ENCODE results near the gene PGAP3. TPM values are rescaled to one million over a fixed set of nuclear protein-coding genes. Genes with fewer than 3 reads are reported as not detected.
A peak's percentile ranks its signal among the peaks of the same experiment; 100 is the strongest.

The PGAP3 gene
- total and polyA plus RNA-seq, 2 of the 4 experiments (the other 2 are of a cell fraction) = 4.3 to 9.8 TPM

DNA sequence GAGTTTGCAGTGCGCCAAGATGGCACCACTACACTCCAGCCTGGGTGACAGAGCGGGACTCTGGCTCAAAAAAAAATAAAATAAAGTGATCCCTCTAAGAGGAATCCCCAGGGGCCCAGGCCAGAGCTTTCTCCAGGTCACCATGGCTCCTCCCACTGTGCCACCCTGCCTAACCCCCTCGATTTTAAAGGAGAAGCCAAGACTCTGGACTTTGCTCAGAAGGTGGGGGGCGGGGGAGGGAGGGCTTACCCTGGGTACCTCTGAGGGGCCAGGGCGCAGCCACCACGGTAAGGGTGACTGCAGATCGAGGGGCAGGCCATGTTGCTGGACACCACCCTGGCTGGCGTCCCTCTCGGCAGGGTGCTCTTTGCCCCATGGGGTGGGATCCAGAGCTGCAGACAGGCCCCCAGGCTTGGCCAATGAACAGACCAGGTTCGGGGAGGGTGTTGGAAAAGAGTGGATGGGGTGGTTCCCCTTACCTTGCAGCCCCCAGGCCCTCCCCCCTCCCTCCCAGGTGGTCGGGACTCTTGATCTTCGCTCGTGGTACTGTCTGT lies 49.4 kb upstream of the PGAP3 start:
- Histone ChIP-seq H3K4ac (ENCODE audit: low read depth, low read length) (no peak overlapping the region), H3K9me1 (ENCODE audit: insufficient read depth, low read length) (0 out of 2 replicates have a peak, but pooled peaks cover 7% of the 10 kb centered on the region), H3K4me3 (ENCODE audit: insufficient read depth, low read depth, low read length) (no peak overlapping the region), H2BK20ac (ENCODE audit: low read depth, low read length) (no peak overlapping the region), H3K56ac (ENCODE audit: extremely low read depth, insufficient read depth, low read length) (no peak overlapping the region), H2BK15ac (ENCODE audit: low read depth, low read length) (no peak overlapping the region), H2BK5ac (ENCODE audit: low read depth, low read length, poor library complexity, severe bottlenecking) (no peak overlapping the region), H2AK5ac (ENCODE audit: low read depth, low read length) (no peak overlapping the region), H3K14ac (replicated peaks; ENCODE audit: low read depth, low read length) (no peak overlapping the region), H3K23ac (ENCODE audit: low read depth, low read length) (no peak overlapping the region), H3K4me1 (ENCODE audit: control insufficient read depth, insufficient read depth, low read length) (peaks cover 16% of the 10 kb centered on the region; the same call in 1 of the 2 replicates), H4K8ac (ENCODE audit: low read depth in 2 of 2, low read length in 2 of 2) (no peak overlapping the region), H3K79me1 (ENCODE audit: low read depth in 1 of 2, low read length in 2 of 2) (no peaks in the 10 kb centered on the region), H3K36me3 (ENCODE audit: control insufficient read depth, insufficient read depth, low read length) (no peaks in the 10 kb centered on the region), H3K9ac (ENCODE audit: low read depth, low read length) (no peak overlapping the region), H4K5ac (ENCODE audit: low read depth, low read length) (no peak overlapping the region), H2BK120ac (ENCODE audit: low read depth, low read length) (no peak overlapping the region), H3K9me3 (ENCODE audit: control insufficient read depth, insufficient read depth, low read length) (no peaks in the 10 kb centered on the region), H3K27me3 (ENCODE audit: control insufficient read depth, insufficient read depth, low read length) (peaks cover 29% of the 10 kb centered on the region), H4K91ac (ENCODE audit: insufficient read depth, low read depth, low read length) (no peak overlapping the region), H4K20me1 (ENCODE audit: insufficient read depth, low read length) (no peaks in the 10 kb centered on the region), H3K18ac (ENCODE audit: low read depth, low read length) (no peak overlapping the region), H2AFZ (replicated peaks; ENCODE audit: low read length, poor library complexity) (peak overlapping the region; percentile 70), H2AK9ac (replicated peaks; ENCODE audit: low read depth, low read length, poor library complexity) (no peak overlapping the region), H3K27ac (ENCODE audit: insufficient read depth, low read length) (no peak overlapping the region), H3K4me2 (ENCODE audit: low read depth, low read length) (no peak overlapping the region)
- no peak for DNase-seq
- in situ Hi-C loops (cut with MboI; ENCODE audit: low sequenced_read_pairs) (no loop called here), dilution Hi-C loops (cut with HindIII; ENCODE audit: low sequenced_read_pairs, unreplicated experiment) (no loop called here), intact Hi-C loops (cut with micrococcal nuclease) (no loop called here)
- BruUV-seq (replicated peaks) = no TSS peak
- ATAC-seq (ENCODE audit: low read depth) = no peak
- ChIA-PET POLR2A (ENCODE audit: unreplicated experiment) (no interaction called here), CTCF (no interaction called here)
- TF ChIP-seq MXI1 (IDR thresholded peaks at IDR 0.05; ENCODE audit: borderline replicate concordance, low read depth, low read length) = no peak
- no peak for TF ChIP-seq MAZ (IDR thresholded peaks at IDR 0.05; ENCODE audit: borderline replicate concordance, low read depth, low read length)
- TF ChIP-seq NFE2L2 (IDR thresholded peaks at IDR 0.05; ENCODE audit: low read depth, low read length) = no peak
- no peak for TF ChIP-seq CEBPB (IDR thresholded peaks at IDR 0.05; ENCODE audit: low read depth, low read length)
- WGBS, 2 experiments (ENCODE audit: extremely low coverage in 2 of 2, insufficient read length in 1 of 2) = no CpG with 5 or more reads among the region's 13 CpGs

Measured in IMR-90 (cell line).